ENCODE results near the gene POLR2E.

DNA sequence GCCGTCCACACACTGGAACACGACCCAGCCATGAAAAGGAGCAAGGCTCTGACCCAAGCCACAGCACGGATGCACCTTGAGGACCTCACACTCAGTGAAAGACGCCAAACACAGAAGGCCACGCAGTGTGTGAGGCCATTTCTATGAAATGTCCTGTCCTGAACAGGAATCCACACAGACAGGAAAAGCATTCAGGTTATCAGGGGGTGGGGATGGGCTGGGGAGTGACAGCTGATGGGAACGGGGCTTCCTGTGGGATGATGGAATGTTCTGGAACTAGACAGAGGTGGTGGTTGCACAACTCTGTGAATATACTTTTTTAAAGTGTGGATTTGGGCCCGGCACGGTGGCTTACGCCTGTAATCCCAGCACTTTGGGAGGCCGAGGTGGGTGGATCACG lies 39.3 kb upstream of the POLR2E start:
- TF ChIP-seq, protein P1, sequence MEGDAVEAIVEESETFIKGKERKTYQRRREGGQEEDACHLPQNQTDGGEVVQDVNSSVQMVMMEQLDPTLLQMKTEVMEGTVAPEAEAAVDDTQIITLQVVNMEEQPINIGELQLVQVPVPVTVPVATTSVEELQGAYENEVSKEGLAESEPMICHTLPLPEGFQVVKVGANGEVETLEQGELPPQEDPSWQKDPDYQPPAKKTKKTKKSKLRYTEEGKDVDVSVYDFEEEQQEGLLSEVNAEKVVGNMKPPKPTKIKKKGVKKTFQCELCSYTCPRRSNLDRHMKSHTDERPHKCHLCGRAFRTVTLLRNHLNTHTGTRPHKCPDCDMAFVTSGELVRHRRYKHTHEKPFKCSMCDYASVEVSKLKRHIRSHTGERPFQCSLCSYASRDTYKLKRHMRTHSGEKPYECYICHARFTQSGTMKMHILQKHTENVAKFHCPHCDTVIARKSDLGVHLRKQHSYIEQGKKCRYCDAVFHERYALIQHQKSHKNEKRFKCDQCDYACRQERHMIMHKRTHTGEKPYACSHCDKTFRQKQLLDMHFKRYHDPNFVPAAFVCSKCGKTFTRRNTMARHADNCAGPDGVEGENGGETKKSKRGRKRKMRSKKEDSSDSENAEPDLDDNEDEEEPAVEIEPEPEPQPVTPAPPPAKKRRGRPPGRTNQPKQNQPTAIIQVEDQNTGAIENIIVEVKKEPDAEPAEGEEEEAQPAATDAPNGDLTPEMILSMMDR (IDR thresholded peaks at IDR 0.05; ENCODE audit: low read depth, low read length, poor library complexity, severe bottlenecking), result no peak
- no peak for TF ChIP-seq EZH2phosphoT487 (IDR thresholded peaks at IDR 0.05; ENCODE audit: borderline replicate concordance, low read length)
